Kidney capillary endothelial cell (primary cell): ENCODE results near the gene IGSF21.

ENCODE experiments used
- DNase-seq: peaks from one replicate; pipeline ENCODE4 v3.0.0-alpha.2; 2018; ENCODE audit warnings: low spot score

The IGSF21 gene

GRCh38 chr1:18097206-18097605 lies 10.4 kb upstream of the IGSF21 start:
- DNase-seq, result no peak

- DNase-seq, result no peak
Observed at GRCh38 chr1:18099026-18099425, 8.6 kb upstream of the IGSF21 start.

- DNase-seq, result no peak
Observed at GRCh38 chr1:18100060-18100459, 7.5 kb upstream of the IGSF21 start.

GRCh38 chr1:18100491-18101063 lies 7.0 kb upstream of the IGSF21 start:
- peak; percentile 53 for DNase-seq

GRCh38 chr1:18101508-18101907 lies 6.1 kb upstream of the IGSF21 start:
- no peak for DNase-seq

GRCh38 chr1:18103788-18104421 lies 3.7 kb upstream of the IGSF21 start:
- no peak for DNase-seq

- DNase-seq, result no peak
Observed at GRCh38 chr1:18104546-18105100, 3.0 kb upstream of the IGSF21 start.

- no peak for DNase-seq
Observed at GRCh38 chr1:18105196-18105595, 2.4 kb upstream of the IGSF21 start.

- no peak for DNase-seq
Observed at GRCh38 chr1:18108299-18109057, 880 bp downstream of the IGSF21 start.

- DNase-seq, result no peak
Observed at GRCh38 chr1:18109058-18109755, 1.6 kb downstream of the IGSF21 start.

- no peak for DNase-seq
Observed at GRCh38 chr1:18109756-18110597, 2.4 kb downstream of the IGSF21 start.

GRCh38 chr1:18110598-18110939 lies 3.0 kb downstream of the IGSF21 start:
- DNase-seq, result no peak

- DNase-seq, result no peak
Observed at GRCh38 chr1:18110968-18111367, 3.4 kb downstream of the IGSF21 start.

- DNase-seq, result no peak
Observed at GRCh38 chr1:18111605-18112297, 4.2 kb downstream of the IGSF21 start.

GRCh38 chr1:18112611-18113010 lies 5.0 kb downstream of the IGSF21 start:
- DNase-seq, result no peak

GRCh38 chr1:18114726-18115410 lies 7.3 kb downstream of the IGSF21 start:
- no peak for DNase-seq

- no peak for DNase-seq
Observed at GRCh38 chr1:18116777-18117176, 9.2 kb downstream of the IGSF21 start.

- no peak for DNase-seq
Observed at GRCh38 chr1:18118078-18118477, 10.5 kb downstream of the IGSF21 start.

GRCh38 chr1:18118491-18118890 lies 10.9 kb downstream of the IGSF21 start:
- DNase-seq, result no peak

- DNase-seq, result no peak
Observed at GRCh38 chr1:18119289-18119688, 11.7 kb downstream of the IGSF21 start.
